Cardiac atrium fibroblast (primary cell): Measurements from ENCODE around the gene EHMT2. TPM values are rescaled to one million over a fixed set of nuclear protein-coding genes. Genes with fewer than 3 reads are reported as not detected.

Experiments used
- total RNA-seq: library from RNA; depleted of rRNA; stranded (reverse); fragments of >200 nt; gene quantifications from 2 replicates; pipeline ENCODE4 v1.2.3, GENCODE V29; 2015

EHMT2 gene
- 26.0 and 35.0 TPM in 2 replicates for total RNA-seq

DNA sequence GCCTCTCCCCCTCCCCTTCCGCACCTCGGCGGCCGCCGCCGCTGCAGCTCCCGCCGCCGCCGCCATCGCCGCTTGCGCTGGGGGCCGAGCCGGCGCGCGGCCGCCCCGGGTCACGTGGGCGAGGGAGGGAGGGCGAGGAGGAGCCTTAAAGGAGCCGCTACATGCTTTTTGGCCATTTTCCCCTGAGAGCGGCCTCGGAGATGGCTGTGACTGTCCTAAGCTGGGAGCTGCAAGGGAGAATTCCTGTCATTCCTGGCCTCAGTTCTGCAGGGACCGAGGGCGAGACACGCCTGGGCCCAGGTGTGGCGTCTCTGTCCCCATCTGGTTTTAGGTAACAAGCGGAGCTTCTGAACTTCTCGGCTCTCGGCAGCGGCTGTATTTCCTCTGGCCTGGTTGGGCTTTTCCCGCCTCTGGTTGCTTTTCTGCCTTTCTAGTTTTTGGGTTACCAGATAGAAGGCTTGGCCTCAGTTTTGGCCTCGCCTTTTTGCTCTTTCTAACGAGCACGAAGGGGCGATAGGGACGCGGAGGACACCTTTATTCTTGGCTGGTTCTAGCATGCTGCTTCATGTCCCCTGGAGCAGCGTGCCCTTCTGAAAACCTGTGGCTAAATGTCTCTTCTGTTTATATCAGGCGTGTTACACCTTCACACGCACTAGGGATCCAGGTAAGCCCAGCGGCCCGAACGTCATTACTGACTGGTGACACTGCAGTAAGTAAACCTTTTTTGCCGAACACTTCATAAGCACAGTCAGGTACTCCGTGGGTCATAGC lies at the start of gene EHMT2:
Gene EHMT2 (minus strand): TSS at position 87 of the 771 bp plus-strand sequence. CDS start 21 bp downstream, at position 66.

DNA sequence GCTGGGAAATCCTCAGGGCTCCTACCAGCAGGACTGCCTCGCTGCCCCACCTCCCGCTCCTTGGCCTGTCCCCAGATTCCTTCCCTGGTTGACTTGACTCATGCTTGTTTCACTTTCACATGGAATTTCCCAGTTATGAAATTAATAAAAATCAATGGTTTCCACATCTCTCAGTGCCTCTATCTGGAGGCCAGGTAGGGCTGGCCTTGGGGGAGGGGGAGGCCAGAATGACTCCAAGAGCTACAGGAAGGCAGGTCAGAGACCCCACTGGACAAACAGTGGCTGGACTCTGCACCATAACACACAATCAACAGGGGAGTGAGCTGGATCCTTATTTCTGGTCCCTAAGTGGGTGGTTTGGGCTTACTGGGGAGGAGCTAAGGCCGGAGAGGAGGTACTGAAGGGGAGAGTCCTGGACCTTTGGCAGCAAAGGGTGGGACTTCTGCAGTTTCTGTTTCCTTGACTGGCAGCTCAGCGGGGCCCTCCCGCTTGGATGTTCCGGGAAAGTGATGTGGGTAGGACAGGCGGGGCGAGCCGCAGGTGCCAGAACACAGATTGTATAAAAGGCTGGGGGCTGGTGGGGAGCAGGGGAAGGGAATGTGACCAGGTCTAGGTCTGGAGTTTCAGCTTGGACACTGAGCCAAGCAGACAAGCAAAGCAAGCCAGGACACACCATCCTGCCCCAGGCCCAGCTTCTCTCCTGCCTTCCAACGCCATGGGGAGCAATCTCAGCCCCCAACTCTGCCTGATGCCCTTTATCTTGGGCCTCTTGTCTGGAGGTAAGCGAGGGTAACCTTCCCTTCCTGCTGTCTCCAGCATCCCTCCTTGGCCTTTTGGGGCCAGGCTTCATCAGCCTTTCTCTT lies 48.2 kb upstream of the EHMT2 start, which contains the start of gene CFB:
Gene CFB (plus strand): TSS at position 589 of the 863 bp plus-strand sequence. CDS start 127 bp downstream, at position 716.

DNA sequence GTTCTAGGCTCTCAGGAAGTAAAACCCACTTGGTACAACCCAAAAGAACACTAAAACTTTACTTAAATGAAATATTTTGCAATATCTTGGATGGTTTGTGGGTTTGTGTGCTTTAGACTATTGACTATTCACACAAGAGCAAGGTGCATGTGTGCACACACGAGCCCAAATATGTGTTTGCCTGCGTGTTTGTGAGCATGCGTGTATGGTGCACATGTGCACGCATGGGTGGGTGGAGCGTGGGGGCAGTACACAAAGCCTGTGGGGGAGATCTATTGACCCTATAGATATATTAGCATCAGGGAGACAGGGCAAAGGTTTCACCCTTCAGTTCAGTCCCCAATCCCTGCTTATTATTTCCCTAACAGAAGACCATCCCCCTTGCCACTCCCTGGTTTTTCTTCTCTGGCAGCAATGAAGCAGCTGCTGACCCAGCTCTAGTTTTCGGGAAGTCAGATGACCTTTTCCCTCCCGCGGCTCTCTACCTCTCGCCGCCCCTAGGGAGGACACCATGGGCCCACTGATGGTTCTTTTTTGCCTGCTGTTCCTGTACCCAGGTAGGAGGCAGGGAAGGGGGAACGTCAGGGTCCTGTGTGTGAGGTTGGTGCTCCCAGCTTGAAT lies 29.9 kb upstream of the EHMT2 start, which contains the start of gene C2:
Gene C2 (plus strand): TSS at position 476 of the 621 bp plus-strand sequence. CDS start 36 bp downstream, at position 512.

DNA sequence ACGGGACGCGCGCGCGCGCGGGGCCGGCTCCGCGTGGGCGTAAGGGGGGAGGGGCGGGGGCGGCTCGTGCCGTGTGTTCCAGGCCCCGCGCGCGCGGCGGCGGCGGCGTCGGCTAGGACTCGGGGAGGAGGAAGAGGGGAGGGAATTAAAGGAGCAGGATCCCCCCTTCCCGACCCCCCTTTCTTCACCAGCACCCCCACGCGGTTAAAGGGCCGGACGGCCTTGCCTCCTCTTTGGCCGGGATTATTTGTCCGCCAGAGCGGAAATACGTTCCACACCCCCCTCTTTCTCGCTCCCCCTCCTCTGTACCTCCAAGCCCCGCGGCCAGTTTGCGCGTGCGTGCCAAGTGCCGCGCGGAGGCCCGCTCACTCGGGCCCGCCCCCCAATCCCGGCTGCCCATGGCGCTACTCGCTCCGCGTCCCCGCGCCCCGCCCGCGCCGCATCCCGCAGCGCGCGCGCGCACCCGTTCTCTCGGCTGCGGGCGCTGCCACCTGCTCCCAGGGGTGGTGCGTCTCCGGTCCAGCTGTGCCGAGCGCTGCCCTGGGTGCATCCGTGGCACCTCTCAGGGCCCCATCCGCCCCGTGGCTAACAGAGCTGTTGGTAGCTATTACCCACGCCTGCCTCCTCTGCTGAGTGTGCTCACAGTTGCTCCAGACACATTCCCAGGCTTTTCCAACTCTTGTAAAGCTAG lies 4.6 kb upstream of the EHMT2 start, which contains the start of gene ZBTB12:
Gene ZBTB12 (minus strand): TSS at position 134 of the 691 bp plus-strand sequence. CDS start 781 bp downstream, outside the sequence.

DNA sequence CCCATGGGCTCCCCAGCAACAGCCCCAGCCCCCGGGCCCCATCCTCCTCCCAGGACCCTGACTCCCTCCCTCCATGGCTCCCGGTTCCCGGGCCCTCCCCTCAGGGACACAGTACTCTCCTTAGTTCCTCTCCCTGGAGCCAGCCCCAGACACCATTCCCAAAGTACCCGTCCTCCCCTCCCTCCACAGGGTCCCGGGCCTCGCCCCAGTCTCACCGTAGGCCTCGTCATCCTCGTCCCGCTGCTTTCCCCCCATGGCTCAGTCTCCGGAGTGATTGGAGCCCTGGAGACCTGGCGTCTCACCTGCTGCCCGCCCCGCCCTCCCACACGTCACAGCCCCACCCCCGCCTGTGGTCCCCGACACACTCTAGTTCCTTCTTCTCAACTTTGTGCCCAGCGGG lies 18.8 kb downstream of the EHMT2 start, which contains the start of gene SLC44A4:
Gene SLC44A4 (minus strand): TSS at position 272 of the 400 bp plus-strand sequence. CDS start 17 bp downstream, at position 255.

DNA sequence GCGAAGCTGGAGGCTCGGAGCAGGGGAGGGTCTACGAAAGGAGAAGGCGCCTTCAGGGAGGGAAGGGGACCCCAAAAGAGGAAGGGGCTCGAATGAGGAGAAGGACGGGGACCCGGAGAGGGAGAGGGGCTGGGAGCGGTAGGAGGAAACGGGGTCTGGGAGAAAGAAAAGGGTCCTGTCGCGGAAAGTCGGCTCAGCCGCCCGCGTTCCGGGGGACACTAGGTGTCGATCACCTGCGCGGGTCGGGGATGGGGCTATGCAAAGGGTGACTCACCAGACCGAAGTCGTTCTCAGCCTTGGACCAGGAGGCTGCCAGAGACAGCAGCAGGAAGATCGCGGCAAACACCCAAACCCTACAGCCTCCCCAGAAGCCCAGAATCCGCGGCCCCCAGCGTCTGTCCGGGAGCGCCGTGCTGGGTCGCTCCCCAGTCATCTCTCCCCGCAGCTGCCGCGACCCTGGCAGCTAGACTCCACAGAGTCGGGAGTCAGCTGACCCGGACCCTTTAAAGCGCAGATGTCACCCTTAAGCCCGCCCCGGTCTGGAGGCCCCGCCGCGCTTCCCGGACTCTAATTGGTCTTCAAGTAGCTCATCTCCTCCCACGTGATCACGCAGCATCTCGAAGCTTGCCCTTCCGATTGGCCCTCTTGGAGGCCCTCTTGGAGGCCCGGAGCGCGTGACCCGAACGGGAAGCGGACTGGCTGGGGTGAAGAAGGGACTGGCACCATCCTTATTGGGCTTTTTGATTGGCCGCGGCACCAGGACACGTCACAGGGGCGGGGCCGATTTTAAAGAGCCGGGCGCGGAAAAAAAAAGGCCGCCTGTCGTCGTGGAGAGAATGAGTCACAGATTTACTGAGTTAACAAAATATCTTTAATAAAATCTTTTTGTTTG lies 34.9 kb downstream of the EHMT2 start, which contains the start of gene NEU1:
Gene NEU1 (minus strand): TSS at position 478 of the 892 bp plus-strand sequence. CDS start 45 bp downstream, at position 433.

Other genes with a start within 250 kb of the EHMT2 start
- 200 and 228 TPM in 2 replicates for gene BAG6, start 245.0 kb downstream of the EHMT2 start, total RNA-seq
- gene APOM, start 241.8 kb downstream of the EHMT2 start, total RNA-seq = 7.6 TPM in 1 of 2 replicates, not detected in the other
- 15.3 and 19.9 TPM in 2 replicates for gene C6orf47, start 236.9 kb downstream of the EHMT2 start, total RNA-seq
- gene GPANK1, start 232.7 kb downstream of the EHMT2 start, total RNA-seq = 23.2 and 28.5 TPM in 2 replicates
- gene CSNK2B, start 231.6 kb downstream of the EHMT2 start, total RNA-seq = 218 and 219 TPM in 2 replicates
- gene LY6G5B, start 227.7 kb downstream of the EHMT2 start, total RNA-seq = 1.1 and 1.5 TPM in 2 replicates
- gene LY6G5C, start 216.6 kb downstream of the EHMT2 start, total RNA-seq = not detected in 2 replicates
- 28.3 and 28.8 TPM in 2 replicates for gene ABHD16A, start 194.4 kb downstream of the EHMT2 start, total RNA-seq
- not detected in 2 replicates for gene LY6G6F, start 190.8 kb downstream of the EHMT2 start, total RNA-seq
- not detected in 2 replicates for gene LY6G6D, start 182.3 kb downstream of the EHMT2 start, total RNA-seq
- not detected in 2 replicates for gene LY6G6C, start 176.0 kb downstream of the EHMT2 start, total RNA-seq
- not detected in 2 replicates for gene MPIG6B, start 174.3 kb downstream of the EHMT2 start, total RNA-seq
- gene DDAH2, start 168.4 kb downstream of the EHMT2 start, total RNA-seq = 32.1 and 53.8 TPM in 2 replicates
- gene CLIC1, start 161.2 kb downstream of the EHMT2 start, total RNA-seq = 478 and 525 TPM in 2 replicates
- 2.1 and 4.3 TPM in 2 replicates for gene MSH5, start 157.7 kb downstream of the EHMT2 start, total RNA-seq
- gene SAPCD1, start 135.0 kb downstream of the EHMT2 start, total RNA-seq = 0.54 TPM in 1 of 2 replicates, not detected in the other
- under 0.01 TPM in 1 of 2 replicates, not detected in the other for gene VWA7, start 120.4 kb downstream of the EHMT2 start, total RNA-seq
- 40.1 and 59.8 TPM in 2 replicates for gene VARS1, start 101.9 kb downstream of the EHMT2 start, total RNA-seq
- 20.9 and 37.3 TPM in 2 replicates for gene LSM2, start 90.7 kb downstream of the EHMT2 start, total RNA-seq
- gene HSPA1L, start 82.4 kb downstream of the EHMT2 start, total RNA-seq = 0.49 TPM in 1 of 2 replicates, not detected in the other
- 59.8 and 77.6 TPM in 2 replicates for gene HSPA1A, start 82.2 kb downstream of the EHMT2 start, total RNA-seq
- gene HSPA1B, start 70.0 kb downstream of the EHMT2 start, total RNA-seq = 61.4 and 72.9 TPM in 2 replicates
- 37.5 and 55.9 TPM in 2 replicates for gene NEU1, start 34.9 kb downstream of the EHMT2 start, total RNA-seq
- gene SLC44A4, start 18.7 kb downstream of the EHMT2 start, total RNA-seq = not detected in 2 replicates
- 1.8 and 2.1 TPM in 2 replicates for gene ZBTB12, start 4.4 kb upstream of the EHMT2 start, total RNA-seq
- gene C2, start 30.0 kb upstream of the EHMT2 start, total RNA-seq = 0.97 and 2.2 TPM in 2 replicates
- gene CFB, start 48.4 kb upstream of the EHMT2 start, total RNA-seq = 12.6 and 103 TPM in 2 replicates
- 80.2 and 82.0 TPM in 2 replicates for gene NELFE, start 61.3 kb upstream of the EHMT2 start, total RNA-seq
- 28.0 and 44.9 TPM in 2 replicates for gene SKIC2, start 61.5 kb upstream of the EHMT2 start, total RNA-seq
- gene DXO, start 74.4 kb upstream of the EHMT2 start, total RNA-seq = 18.6 and 25.5 TPM in 2 replicates
- 12.1 and 14.7 TPM in 2 replicates for gene C4A, start 84.4 kb upstream of the EHMT2 start, total RNA-seq
- gene C4B, start 117.1 kb upstream of the EHMT2 start, total RNA-seq = 6.0 TPM in 2 replicates
- 0.49 TPM in 1 of 2 replicates, not detected in the other for gene CYP21A2, start 140.7 kb upstream of the EHMT2 start, total RNA-seq
- 41.5 and 45.3 TPM in 2 replicates for gene TNXB, start 211.6 kb upstream of the EHMT2 start, total RNA-seq
- 19.5 and 20.7 TPM in 2 replicates for gene ATF6B, start 230.5 kb upstream of the EHMT2 start, total RNA-seq
- gene FKBPL, start 232.6 kb upstream of the EHMT2 start, total RNA-seq = 2.3 and 3.9 TPM in 2 replicates